A673 (cell line): ENCODE results near the gene RSAD1.

Experiments used
- EZH2 ChIP-seq: fragments of 200-600 bp; sonication (generic); IDR thresholded peaks from 2 replicates; pipeline ENCODE4 v1.6.1; 2017; ENCODE audit warnings: borderline replicate concordance, low read depth, mild to moderate bottlenecking, mixed read lengths, antibody characterized with exemption, low read length; ENCODE audit not compliant: poor library complexity, severe bottlenecking
- TF ChIP-seq, protein P1 (sequence below): fragments of 300-800, 200-600 bp; sonication (generic); conservative IDR thresholded peaks from 2 replicates; pipeline ENCODE4 v1.5.1; 2017; ENCODE audit warnings: low read depth, mild to moderate bottlenecking, antibody characterized with exemption, low read length, moderate library complexity, mixed read lengths

DNA sequence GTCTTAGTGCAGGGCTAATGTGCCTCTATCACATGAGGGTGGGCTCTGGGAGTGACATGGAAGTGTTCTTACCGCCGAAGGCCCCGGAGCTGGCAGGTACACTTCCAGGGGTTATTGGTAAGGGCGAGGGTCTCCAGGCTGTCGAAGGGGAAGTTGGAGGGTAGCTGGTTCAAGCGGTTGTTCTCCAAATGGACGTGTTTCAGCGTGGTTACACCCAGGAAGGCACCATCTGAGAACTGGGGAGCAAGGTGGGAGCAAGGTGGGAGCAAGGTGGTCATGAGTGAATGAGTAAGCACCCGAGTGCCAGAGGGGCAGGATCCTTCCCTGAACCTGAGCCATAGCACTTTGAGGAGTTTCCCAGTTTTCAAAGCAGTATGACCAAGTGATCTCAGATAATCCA, 13.0 kb upstream of the RSAD1 start:
- TF ChIP-seq, protein P1, sequence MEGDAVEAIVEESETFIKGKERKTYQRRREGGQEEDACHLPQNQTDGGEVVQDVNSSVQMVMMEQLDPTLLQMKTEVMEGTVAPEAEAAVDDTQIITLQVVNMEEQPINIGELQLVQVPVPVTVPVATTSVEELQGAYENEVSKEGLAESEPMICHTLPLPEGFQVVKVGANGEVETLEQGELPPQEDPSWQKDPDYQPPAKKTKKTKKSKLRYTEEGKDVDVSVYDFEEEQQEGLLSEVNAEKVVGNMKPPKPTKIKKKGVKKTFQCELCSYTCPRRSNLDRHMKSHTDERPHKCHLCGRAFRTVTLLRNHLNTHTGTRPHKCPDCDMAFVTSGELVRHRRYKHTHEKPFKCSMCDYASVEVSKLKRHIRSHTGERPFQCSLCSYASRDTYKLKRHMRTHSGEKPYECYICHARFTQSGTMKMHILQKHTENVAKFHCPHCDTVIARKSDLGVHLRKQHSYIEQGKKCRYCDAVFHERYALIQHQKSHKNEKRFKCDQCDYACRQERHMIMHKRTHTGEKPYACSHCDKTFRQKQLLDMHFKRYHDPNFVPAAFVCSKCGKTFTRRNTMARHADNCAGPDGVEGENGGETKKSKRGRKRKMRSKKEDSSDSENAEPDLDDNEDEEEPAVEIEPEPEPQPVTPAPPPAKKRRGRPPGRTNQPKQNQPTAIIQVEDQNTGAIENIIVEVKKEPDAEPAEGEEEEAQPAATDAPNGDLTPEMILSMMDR = no peak
- TF ChIP-seq EZH2 = no peak
